Dedifferentiated amniotic fluid mesenchymal stem cell (primary cell): ENCODE results near the gene GCNT2.
"Not testable (repeated sequence)": the region's sequence is repeated elsewhere in the genome, so short reads cannot be mapped to it uniquely, and the experiment has no call there.

ENCODE experiments used
- DNase-seq: peaks from one replicate; pipeline ENCODE4 v3.0.0-alpha.2; 2016; ENCODE audit errors: extremely low spot score

GCNT2 gene

DNA sequence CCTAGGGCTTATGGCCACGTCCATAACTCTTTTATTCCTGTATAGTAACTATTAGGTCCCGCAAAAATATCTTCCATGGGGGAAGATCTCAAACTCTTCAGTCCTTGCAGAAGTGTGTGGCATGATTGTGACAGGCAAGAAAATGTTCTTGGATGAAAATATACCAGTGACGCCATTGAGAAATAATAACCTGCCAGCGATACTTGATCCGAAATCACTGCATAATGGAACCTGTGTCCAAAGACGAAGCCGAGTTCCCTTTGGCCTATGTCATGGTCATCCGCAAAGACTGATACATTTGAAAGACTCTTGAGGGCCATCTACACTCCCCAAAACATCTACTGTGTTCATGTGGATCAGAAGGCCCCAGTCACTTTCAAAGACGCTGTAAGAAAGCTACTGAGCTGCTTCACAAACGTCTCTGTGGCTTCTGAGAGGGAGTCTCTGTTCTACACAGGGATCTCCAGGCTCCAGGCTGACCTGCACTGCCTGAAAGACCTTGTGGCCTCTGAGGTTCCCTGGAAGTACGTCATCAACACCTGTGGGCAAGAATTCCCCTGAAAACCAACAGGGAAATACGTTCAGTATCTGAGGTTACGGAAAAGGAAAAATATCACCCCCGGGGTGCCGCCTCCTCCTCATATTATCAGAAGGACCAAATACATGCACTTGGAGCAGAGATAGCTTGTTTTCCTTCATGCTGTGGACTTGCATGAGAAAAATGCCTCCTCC is 6.9 kb upstream of the GCNT2 start:
- no peak for DNase-seq

DNA sequence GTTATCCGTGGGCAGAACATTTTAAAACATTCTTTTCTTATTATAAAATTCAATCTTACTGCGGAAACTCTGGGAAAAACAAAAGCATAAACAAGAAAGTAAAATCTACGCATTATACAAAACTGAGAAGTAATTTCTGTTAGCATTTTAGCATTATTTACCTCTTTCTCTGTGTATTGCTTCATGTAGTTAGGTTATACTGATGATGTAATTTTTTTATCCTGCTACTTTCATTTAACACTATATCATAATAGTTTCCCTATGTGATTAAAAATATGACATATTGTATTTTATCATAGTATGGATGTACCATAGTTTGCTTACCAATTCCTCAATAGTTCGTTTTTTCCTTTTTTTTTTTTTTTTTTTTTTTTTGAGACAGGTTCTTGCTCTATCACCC is 4.2 kb upstream of the GCNT2 start:
- no peak for DNase-seq

DNA sequence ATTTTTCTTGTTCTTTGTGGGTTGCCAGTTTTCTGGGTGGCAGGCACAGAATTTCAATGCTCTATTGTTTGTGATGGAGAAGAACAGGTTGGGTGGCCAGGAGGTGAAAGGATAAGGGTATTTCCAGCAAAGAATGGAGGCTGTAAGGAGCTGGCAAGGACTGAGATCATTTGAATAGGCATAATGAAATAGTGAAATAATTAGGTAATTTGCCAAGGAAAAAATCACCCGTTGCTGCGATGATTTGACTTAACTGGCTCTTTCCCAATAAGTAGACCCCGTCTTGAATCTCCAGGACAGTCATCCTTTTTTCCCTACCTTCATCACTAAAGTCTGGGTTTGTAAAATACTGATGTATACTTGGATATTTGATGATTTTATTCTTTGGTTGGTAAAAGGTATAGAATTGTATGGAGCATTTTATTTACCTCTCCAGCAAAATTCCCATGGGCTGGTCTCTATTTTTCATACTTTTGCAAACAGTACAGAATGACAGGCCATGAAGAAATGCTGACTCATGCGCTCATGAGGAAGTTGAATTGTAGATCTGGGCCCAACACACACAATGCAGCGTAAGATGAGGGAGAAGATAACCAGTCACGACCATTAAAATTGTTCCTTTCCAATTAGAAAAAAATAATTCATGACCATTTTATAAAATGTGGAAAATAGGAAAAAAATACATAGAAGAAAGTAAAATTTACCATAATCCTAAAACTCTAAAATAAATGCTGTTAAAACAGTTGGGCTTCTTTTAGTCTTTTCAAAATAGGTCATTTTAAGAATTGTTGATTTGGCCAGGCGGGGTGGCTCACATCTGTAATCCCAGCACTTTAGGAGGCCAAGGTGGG is 2.4 kb upstream of the GCNT2 start:
- peak; percentile 19 for DNase-seq

DNA sequence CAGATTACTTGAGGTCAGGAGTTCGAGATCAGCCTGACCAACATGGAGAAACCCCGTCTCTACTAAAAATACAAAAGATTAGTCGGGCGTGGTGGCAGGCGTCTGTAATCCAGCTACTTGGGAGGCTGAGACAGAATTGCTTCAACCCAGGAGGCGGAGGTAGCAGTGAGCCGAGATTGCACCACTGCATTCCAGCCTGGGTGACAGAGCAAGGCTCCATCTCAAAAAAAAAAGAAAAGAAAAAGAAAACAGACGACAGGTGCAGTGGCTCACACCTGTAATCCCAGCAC is 1.8 kb upstream of the GCNT2 start:
- not testable (repeated sequence) for DNase-seq

- DNase-seq, result no peak
Measured at GRCh38 chr6:10520468-10520867, 683 bp upstream of the GCNT2 start.

GRCh38 chr6:10522929-10523573 is 1.9 kb downstream of the GCNT2 start:
- DNase-seq, result no peak

GRCh38 chr6:10526156-10526555 is 5.0 kb downstream of the GCNT2 start:
- DNase-seq, result no peak

DNA sequence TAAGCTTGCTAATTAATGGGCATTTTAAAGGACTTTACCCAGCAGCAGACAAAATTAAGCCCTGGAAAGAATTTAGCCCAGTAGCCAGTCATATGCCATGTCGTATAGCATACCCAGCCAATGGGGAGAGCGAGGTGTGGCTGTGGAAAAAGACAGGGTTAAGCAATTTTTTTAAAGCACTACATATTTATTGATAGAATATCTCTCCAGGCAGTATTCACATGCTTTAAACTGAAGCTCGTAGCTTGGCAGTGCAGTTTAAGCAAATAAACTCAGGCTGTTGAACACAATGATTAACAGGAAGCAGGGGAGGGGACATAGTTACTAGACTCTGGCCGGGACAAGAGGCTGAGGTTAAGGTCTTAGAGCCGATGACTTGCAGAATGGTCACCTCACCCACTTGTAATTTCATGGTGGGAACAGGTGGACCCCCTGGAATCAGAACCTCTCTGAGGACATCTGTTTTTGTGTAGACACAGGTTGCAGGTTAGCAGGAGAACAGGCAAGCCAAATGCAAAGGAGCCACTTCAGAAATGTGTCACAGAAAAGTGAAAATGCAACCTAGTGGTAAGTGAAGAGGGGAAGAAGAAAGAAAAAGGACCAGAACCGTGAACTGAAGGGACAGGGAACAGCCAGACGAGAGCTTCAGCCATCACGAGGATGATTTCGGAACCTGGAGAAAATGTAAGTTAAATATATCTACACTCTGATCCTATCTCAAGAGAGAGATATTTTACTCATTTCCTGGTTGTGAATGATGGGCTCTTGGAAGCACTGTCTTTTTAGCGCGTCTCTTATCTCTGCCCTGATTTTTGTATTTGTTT is 7.2 kb downstream of the GCNT2 start:
- DNase-seq, result no peak

DNA sequence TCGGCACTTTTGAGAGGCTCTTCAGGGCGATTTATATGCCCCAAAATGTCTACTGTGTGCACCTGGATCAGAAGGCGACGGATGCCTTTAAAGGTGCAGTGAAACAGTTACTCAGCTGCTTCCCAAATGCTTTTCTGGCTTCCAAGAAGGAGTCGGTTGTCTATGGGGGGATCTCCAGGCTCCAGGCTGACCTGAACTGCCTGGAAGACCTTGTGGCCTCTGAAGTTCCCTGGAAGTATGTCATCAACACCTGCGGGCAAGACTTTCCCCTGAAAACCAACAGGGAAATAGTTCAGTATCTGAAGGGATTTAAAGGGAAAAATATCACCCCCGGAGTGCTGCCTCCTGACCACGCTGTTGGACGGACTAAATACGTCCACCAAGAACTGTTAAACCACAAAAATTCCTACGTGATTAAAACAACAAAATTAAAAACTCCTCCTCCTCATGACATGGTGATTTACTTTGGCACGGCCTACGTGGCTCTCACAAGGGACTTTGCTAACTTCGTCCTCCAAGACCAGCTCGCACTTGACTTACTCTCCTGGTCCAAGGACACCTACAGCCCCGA is 8.2 kb downstream of the GCNT2 start:
- DNase-seq, result no peak

DNA sequence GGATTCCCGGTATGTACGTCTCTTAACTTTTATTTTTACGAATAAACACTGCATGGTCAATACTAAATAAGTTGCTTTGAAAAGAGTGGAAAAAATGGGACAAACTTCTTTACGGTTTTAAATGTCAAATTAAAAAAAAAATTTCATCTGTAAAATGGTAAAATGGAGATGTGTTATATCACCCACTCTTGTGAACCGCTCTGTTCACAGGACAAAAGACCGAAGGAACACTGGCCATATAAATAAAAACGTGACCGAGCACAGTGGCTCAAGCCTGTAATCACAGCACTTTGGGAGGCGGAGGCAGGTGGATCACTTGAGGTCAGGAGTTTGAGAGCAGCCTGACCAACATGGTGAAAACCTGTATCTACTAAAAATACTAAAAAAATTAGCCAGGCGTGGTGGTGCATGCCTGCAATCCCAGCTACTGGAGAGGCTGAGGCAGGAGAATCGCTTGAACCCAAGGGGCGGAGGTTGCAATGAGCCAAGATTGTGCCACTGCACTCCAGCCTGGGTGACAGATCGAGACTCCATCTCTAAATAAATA is 8.8 kb downstream of the GCNT2 start:
- DNase-seq, result not testable (repeated sequence)

DNA sequence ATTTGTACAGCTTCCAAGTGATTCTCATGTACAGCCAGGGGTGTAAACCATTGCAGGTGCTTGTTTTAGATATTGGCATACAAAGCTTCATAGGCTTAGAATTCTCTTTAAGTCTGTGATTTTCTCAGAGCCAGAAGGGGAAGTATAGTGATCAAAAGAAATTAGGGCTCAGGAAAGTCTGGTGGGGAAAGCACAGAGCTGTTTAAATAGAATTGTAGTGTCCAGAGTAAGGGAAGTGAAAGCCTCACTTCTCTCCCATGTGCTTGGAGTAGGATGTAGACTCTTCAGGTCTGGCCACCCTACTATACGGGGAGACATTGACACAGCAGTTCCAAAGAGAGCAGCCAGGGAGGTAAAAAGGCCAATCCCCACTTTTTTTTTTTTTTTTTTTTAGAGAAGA is 10.4 kb downstream of the GCNT2 start:
- no peak for DNase-seq

- DNase-seq, result no peak
Measured at GRCh38 chr6:10531942-10532341, 10.8 kb downstream of the GCNT2 start.

- no peak for DNase-seq
Measured at GRCh38 chr6:10532392-10532791, 11.2 kb downstream of the GCNT2 start.

DNA sequence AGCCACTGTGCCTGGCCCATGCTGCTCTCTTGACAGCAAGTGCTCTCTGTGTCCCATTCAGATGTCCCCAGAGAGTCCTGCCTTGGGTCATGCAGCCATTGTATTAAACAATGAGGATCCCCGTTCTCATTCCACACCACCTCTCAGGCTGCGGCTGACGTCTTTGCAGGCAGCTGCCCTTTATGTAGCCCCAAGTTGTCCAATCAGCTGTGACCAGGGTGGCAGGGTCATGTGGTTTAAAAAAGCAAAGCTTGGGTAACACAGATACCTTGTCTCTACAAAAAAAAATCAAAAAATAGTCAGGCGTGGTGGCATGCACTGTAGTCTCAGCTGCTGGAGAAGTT is 13.2 kb downstream of the GCNT2 start:
- DNase-seq, result no peak

- DNase-seq, result no peak
Measured at GRCh38 chr6:10535193-10535592, 14.0 kb downstream of the GCNT2 start.

GRCh38 chr6:10537726-10538125 is 16.6 kb downstream of the GCNT2 start:
- DNase-seq, result no peak

DNA sequence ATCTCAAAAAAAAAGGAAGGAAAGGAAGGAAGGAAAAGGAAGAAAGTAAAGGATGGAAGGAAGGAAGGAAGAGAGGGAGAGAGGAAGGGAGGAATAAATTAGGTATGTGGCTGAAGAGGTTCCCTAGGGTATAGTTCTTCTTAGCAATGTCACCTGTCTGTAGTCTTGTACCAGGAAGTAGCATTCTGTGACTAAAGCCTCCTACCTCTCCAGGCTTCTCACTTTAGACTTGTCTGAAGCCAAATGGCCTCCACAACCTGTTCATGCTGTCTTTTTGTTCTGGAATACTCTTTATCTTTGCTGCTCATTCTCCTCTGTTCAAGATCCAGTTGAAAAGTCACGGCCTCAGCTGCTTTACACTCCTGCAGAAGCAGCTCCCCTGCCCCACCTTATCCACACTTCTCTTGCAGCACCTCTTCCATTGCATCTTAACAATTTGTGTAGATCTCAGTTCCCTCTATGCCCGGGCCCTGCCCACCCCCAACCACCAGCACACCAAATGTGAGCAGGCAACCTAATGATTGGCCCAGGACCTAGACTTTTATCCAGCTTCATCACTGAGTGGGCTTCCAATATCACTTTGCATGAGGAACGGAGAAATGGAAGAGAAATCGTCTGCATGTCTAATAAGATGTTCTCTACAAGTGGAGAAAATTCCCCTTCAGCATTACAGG is 19.1 kb downstream of the GCNT2 start:
- DNase-seq, result no peak

- no peak for DNase-seq
Measured at GRCh38 chr6:10541591-10541990, 20.4 kb downstream of the GCNT2 start.

DNA sequence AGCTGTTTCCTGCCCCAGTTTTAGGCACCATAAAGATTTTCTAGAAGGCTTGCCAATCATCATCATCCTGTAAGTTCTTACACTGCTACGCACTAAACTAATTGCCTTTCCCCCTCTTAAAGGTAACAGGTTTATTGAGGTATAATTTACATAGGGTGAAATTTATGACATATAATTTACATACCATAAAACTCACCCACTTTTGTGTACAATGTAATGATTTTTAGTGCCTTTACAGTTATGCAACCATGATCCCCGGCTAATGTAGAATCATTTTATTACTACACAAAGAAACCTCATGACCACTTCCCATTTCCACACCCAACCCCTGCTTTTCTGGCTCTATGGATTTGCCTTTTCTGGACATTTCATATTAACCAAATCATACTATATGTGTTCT is 21.1 kb downstream of the GCNT2 start:
- no peak for DNase-seq

DNA sequence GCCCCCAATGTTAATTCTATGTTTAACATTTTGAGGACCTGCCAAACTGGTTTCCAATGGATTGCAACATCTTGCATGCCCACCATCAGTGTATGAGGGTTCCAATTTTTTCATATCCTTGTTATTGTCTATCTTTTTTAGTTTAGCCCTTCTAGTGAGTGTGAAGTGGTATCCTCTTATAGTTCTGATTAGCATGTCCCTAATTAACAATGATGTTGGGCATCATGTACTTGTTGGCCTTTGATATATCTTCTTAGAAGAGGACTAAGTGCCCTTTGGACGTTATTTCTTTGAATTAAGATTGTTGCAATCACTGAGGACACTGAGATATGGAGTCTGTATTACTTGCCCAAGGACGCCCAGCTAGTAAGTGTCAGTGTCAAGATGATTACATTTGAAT is 22.3 kb downstream of the GCNT2 start:
- DNase-seq, result no peak

- no peak for DNase-seq
Measured at GRCh38 chr6:10545482-10545881, 24.3 kb downstream of the GCNT2 start.
